Esophagus muscularis mucosa (tissue), 4 donors: Measurements from ENCODE around the gene MAP3K10. TPM values are rescaled to one million over a fixed set of nuclear protein-coding genes. Genes with fewer than 3 reads are reported as not detected.

ENCODE experiments used
- DNase-seq: peaks from one replicate; pipeline ENCODE4 v3.0.0-alpha.2; 2017; ENCODE audit errors: extremely low spot score
- H3K27ac ChIP-seq, 4 donors: fragments of 200-600 bp; sonication (generic); replicated peaks in 1 of 4; 1 replicate in 3 of 4; 2 replicates in 1 of 4; pipeline ENCODE4 v1.5.1; 2016 to 2019; ENCODE audit warnings: mild to moderate bottlenecking in 1 of 4
- H3K27me3 ChIP-seq, 4 donors: fragments of 200-600 bp; sonication (generic); one replicate each; pipeline versions ENCODE4 v1.5.1 to v1.6.0; 2016 to 2019
- H3K36me3 ChIP-seq, 4 donors: fragments of 200-600 bp; sonication (generic); one replicate each; pipeline ENCODE4 v1.5.1; 2016 to 2019
- H3K4me1 ChIP-seq, 4 donors: fragments of 200-600 bp; sonication (generic); one replicate each; pipeline ENCODE4 v1.5.1; 2016 to 2019
- H3K4me3 ChIP-seq, 4 donors: fragments of 200-600 bp; sonication (generic); 1 replicate in 2 of 4; 2 replicates in 2 of 4; pipeline ENCODE4 v1.5.1; 2016 to 2019; ENCODE audit warnings: mild to moderate bottlenecking in 4 of 4, moderate library complexity in 1 of 4
- H3K9me3 ChIP-seq, 4 donors: fragments of 200-600 bp; sonication (generic); 1 replicate in 3 of 4; 2 replicates in 1 of 4; pipeline ENCODE4 v1.5.1; 2016 to 2019
- EP300 ChIP-seq: sonication (generic); formaldehyde crosslinking; IDR thresholded peaks from one replicate; pipeline ENCODE4 v1.6.1; 2017; ENCODE audit warnings: antibody characterized with exemption
- POLR2A ChIP-seq: fragments of 450-650 bp; IDR thresholded peaks from one replicate; pipeline ENCODE4 v1.6.1; 2017; ENCODE audit warnings: antibody characterized with exemption, moderate library complexity, mild to moderate bottlenecking, low read depth
- POLR2AphosphoS5 ChIP-seq, 2 donors: sonication (generic); formaldehyde crosslinking; IDR thresholded peaks; one replicate each; pipeline ENCODE4 v1.6.1; 2017; ENCODE audit warnings: antibody characterized with exemption in 2 of 2
- WGBS: methylation state at CpG from one replicate; pipeline ENCODE4 v1.1.5; 2018; 5-methylcytosine and 5-hydroxymethylcytosine counted together
- intact Hi-C: fragments of 100-400 bp; cut with DNase I; formaldehyde crosslinking; loops from one replicate; pipeline ENCODE4 v1.15.1; 2023
- total RNA-seq, 4 donors: library from RNA; depleted of rRNA; stranded (reverse); fragments of >200 nt; gene quantifications; one replicate each; pipeline versions ENCODE4 v1.1.0 to v1.2.1, GENCODE V29; 2016
- TF ChIP-seq, protein P1 (sequence below), 3 experiments: fragments of 200-600 bp in 2 of 3; fragments of 450-650 bp in 1 of 3; sonication (generic) in 2 of 3; IDR thresholded peaks; one replicate each; pipeline ENCODE4 v1.5.1; 2017 to 2019; ENCODE audit warnings: antibody characterized with exemption in 3 of 3, mild to moderate bottlenecking in 2 of 3, moderate library complexity in 1 of 3

MAP3K10 gene
- total RNA-seq, 4 donors from 2014 or later = 10.1 to 25.9 (median 20.8) TPM

DNA sequence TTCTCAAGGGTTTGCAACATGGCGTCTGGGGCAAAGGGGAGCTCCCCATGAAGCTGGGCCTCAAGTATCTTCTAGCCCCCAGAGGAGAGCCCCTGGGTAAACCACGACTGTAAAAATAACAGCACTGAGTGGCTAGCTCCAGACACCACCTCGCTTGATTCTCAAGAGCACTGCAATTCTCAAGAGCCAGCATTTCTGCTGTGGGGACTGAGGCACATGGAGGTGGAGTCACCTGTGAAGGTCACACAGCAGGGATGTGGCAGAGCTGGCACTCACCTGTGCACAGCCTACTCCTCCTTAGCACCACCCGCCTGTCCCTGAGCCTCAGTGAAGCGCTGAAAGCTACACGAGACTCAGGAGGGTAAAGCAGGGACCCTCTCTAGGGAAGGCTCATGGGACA, 56.0 kb downstream of the MAP3K10 start:
- 95% methylated on average over 4 of the region's 6 CpGs for WGBS
- Histone ChIP-seq H3K36me3 (peaks cover 8 to 39% (median 26%) of the 10 kb centered on the region in 4 donors), H3K4me3 (no peak overlapping the region), H3K27me3 (no peaks in the 10 kb centered on the region), H3K27ac (no peak overlapping the region), H3K4me1 (peaks cover 25 to 57% (median 43%) of the 10 kb centered on the region in 4 donors), H3K9me3 (no peaks in the 10 kb centered on the region)
- TF ChIP-seq EP300 = no peak
- TF ChIP-seq POLR2AphosphoS5 (IDR thresholded peaks at IDR 0.05) = no peak
- no peak for TF ChIP-seq POLR2A
- TF ChIP-seq, protein P1, sequence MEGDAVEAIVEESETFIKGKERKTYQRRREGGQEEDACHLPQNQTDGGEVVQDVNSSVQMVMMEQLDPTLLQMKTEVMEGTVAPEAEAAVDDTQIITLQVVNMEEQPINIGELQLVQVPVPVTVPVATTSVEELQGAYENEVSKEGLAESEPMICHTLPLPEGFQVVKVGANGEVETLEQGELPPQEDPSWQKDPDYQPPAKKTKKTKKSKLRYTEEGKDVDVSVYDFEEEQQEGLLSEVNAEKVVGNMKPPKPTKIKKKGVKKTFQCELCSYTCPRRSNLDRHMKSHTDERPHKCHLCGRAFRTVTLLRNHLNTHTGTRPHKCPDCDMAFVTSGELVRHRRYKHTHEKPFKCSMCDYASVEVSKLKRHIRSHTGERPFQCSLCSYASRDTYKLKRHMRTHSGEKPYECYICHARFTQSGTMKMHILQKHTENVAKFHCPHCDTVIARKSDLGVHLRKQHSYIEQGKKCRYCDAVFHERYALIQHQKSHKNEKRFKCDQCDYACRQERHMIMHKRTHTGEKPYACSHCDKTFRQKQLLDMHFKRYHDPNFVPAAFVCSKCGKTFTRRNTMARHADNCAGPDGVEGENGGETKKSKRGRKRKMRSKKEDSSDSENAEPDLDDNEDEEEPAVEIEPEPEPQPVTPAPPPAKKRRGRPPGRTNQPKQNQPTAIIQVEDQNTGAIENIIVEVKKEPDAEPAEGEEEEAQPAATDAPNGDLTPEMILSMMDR (IDR thresholded peaks at IDR 0.05) = no peak
- intact Hi-C loops = no loop called here
- no peak for DNase-seq

DNA sequence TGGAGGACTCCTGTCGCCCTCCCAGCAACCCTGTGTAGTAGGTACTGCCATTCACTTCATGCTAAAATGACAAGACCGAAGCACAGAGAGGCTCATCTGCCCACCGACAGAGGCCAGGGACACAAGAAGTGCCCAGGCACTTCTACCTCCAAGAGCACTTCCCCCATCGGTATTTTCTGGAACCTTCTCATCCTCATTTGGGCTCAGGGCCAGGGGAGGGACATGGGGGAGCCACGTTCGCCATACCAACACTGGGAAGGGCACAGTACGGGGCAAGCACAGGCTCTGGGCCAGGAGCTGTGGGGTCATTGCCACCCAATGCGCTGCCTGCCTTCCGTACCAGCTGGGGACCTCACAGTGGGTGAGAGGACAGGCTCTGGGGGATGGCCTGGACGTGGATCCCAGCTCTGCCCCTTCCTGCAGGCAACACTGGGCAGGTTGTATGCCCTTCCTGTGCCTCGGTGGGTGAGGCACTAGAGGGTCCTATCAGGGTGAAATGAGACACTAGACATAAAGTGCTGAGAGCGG, 56.6 kb downstream of the MAP3K10 start:
- H3K27me3 ChIP-seq = no peaks in the 10 kb centered on the region
- H3K4me3 ChIP-seq = no peak overlapping the region
- no peak for DNase-seq
- TF ChIP-seq, protein P1 (IDR thresholded peaks at IDR 0.05) = no peak
- H3K36me3 ChIP-seq = peaks cover 7 to 42% (median 25%) of the 10 kb centered on the region in 4 donors
- no peaks in the 10 kb centered on the region for H3K9me3 ChIP-seq
- 80% methylated on average over 10 of the region's 12 CpGs for WGBS
- peaks cover 19 to 53% (median 38%) of the 10 kb centered on the region in 4 donors for H3K4me1 ChIP-seq
- intact Hi-C loops = no loop called here
- H3K27ac ChIP-seq = no peak overlapping the region

DNA sequence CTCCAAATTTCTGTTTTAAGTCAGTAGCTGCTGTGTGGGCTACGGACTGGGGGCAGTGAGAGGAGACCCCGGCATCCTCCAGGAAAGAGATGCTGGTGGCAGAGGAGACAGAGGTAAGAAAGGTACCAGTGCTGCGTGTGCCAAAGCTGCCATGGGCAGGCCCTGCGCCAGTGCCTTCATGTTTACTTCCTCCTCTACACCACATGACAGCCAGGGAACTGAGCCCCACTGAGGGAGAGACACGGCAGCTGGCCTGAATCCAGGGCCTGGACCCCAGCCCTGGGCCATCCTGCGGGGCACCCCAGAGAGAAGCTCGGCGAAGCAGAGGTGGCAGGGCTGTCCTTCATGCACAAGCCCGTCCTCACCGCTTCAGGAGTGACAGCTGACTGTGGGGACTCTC, 58.0 kb downstream of the MAP3K10 start:
- TF ChIP-seq EP300 = no peak
- TF ChIP-seq, protein P1 (IDR thresholded peaks at IDR 0.05) = no peak
- TF ChIP-seq POLR2A = no peak
- TF ChIP-seq POLR2AphosphoS5 (IDR thresholded peaks at IDR 0.05) = no peak
- Histone ChIP-seq H3K4me1 (peaks cover 18 to 51% (median 35%) of the 10 kb centered on the region in 4 donors), H3K27ac (no peak overlapping the region), H3K4me3 (no peak overlapping the region), H3K27me3 (no peaks in the 10 kb centered on the region), H3K36me3 (peaks cover 7 to 56% (median 34%) of the 10 kb centered on the region in 4 donors), H3K9me3 (no peaks in the 10 kb centered on the region)
- intact Hi-C loops = no loop called here
- no peak for DNase-seq
- WGBS = 71% methylated on average over 10 of the region's 10 CpGs

DNA sequence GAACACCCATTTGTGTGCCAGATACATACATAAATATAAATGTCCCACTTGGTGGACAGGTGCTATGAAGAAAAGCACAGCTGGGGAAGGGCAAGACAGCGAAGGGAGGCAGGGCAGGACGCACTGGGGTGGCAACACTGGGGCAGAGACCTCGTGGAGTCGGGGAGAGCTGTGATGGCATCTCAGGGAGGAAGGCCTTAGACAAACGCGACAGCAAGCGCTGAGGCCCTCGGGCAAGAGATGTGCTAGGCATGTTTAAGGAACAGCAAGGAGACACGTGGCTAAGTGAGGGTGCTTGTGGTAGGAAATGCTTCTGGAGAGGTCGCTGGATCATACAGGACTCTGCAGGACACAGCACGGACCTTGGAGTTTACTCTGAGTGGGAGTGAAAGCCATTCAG, 58.6 kb downstream of the MAP3K10 start:
- WGBS = 89% methylated on average over 11 of the region's 11 CpGs

DNA sequence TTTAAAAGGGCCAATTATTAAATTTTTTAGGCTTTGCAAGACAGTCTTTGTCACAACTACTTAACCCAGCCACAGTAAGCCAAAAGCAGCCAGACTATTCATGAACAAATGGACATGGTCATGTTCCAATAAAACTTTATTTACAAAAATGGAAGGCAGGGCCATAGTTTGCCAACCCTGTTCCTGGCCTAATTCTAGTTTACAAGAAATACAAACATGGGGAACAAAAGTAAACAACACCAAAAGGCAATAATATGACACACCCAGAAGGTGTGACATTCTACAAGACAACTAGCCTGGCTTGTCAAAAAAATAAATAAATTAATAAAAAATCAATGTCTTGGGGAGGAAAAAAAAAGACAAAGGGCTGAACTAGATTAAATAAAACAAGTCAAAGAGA, 60.0 kb downstream of the MAP3K10 start:
- TF ChIP-seq, protein P1 (IDR thresholded peaks at IDR 0.05) = no peak
- no peak for TF ChIP-seq POLR2A
- TF ChIP-seq POLR2AphosphoS5 (IDR thresholded peaks at IDR 0.05) = no peak
- TF ChIP-seq EP300 = no peak
- no peaks in the 10 kb centered on the region for H3K27me3 ChIP-seq
- H3K9me3 ChIP-seq = no peaks in the 10 kb centered on the region
- intact Hi-C loops = no loop called here
- H3K36me3 ChIP-seq = peaks cover 26 to 77% (median 55%) of the 10 kb centered on the region in 4 donors
- H3K27ac ChIP-seq = no peak overlapping the region
- no peak for DNase-seq
- H3K4me1 ChIP-seq = peaks cover 9 to 32% (median 16%) of the 10 kb centered on the region in 4 donors
- H3K4me3 ChIP-seq = no peak overlapping the region

More for the DNA sequence above, 58.6 kb downstream of the MAP3K10 start:
- Histone ChIP-seq H3K4me1 (peaks cover 18 to 47% (median 31%) of the 10 kb centered on the region in 4 donors), H3K9me3 (no peaks in the 10 kb centered on the region), H3K4me3 (no peak overlapping the region), H3K27me3 (no peaks in the 10 kb centered on the region), H3K27ac (no peak overlapping the region), H3K36me3 (peaks cover 12 to 62% (median 40%) of the 10 kb centered on the region in 4 donors)
- no peak for TF ChIP-seq POLR2AphosphoS5 (IDR thresholded peaks at IDR 0.05)
- intact Hi-C loops = no loop called here
- DNase-seq = no peak
